Skeletal muscle satellite cell (primary cell): ENCODE data around the gene FOXK2.

Experiments used
- H3K27me3 ChIP-seq: 2 replicates; pipeline ENCODE4 v1.7.0; 2013; ENCODE audit warnings: low read length; ENCODE audit not compliant: control insufficient read depth, insufficient read depth
- H3K36me3 ChIP-seq: 2 replicates; pipeline ENCODE4 v1.7.0; 2013; ENCODE audit warnings: mild to moderate bottlenecking, control low read depth, low read length; ENCODE audit not compliant: insufficient read depth
- H3K4me1 ChIP-seq: 2 replicates; pipeline ENCODE4 v1.7.0; 2013; ENCODE audit warnings: low read length; ENCODE audit not compliant: control insufficient read depth, insufficient read depth
- H3K4me2 ChIP-seq: 2 replicates; pipeline ENCODE4 v1.7.0; 2013; ENCODE audit warnings: mild to moderate bottlenecking, low read length
- H3K4me3 ChIP-seq: 2 replicates; pipeline ENCODE4 v1.7.0; 2013; ENCODE audit warnings: low read length
- H3K9ac ChIP-seq: 2 replicates; pipeline ENCODE4 v1.7.0; 2013; ENCODE audit warnings: mild to moderate bottlenecking, low read depth, low read length, moderate library complexity
- H3K9me3 ChIP-seq: replicated peaks from 2 replicates; pipeline ENCODE4 v1.7.0; 2013; ENCODE audit warnings: mild to moderate bottlenecking, control low read depth, low read length

The FOXK2 gene

DNA sequence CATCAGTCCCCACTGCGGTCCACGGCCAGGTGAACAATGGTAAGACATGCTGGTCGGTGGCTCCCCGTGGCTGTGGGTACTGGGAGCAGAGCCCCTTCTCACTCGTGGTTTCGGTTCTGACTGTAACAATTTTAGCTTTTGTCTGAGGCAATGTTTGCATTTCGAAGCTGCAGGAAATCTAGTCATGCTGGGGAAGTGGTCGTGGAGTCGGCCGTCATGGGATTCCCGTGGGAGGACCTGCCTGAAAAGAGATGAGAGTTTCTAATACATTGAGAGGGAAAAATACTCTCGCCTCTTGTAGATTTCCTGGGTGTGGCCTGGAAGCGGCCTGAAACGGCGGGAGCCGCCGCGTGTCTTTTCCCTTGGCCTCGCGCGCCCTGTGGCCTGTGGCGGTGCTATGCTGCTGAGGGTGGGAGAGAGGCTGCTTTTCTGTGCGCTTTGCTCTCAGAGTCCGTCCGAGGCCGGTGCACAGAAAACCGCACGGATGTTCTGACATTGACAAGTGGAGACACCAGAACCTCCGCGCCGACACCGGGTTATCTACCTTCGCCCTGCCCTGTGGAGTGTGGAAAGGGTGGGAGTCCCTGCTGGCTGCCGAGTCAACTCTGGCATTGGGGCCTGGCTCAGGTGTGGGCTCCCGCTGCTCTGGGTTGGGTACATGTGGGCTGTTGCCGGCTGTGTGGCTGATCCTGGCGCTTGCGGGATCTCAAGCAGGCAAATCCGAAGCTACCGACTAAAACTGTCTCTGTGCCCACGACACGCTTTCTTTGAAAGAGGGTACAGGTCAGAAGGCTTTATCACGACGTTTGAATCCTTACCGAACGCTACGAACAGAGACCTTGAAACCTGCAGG lies 67.9 kb downstream of the FOXK2 start:
- no peaks in the 10 kb centered on the region for H3K27me3 ChIP-seq
- H3K9me3 ChIP-seq: no peaks in the 10 kb centered on the region
- peaks cover 44% of the 10 kb centered on the region for H3K36me3 ChIP-seq
- H3K4me3 ChIP-seq: no peak overlapping the region
- peaks cover 6% of the 10 kb centered on the region for H3K4me1 ChIP-seq
- H3K4me2 ChIP-seq: no peak overlapping the region
- no peak overlapping the region for H3K9ac ChIP-seq

DNA sequence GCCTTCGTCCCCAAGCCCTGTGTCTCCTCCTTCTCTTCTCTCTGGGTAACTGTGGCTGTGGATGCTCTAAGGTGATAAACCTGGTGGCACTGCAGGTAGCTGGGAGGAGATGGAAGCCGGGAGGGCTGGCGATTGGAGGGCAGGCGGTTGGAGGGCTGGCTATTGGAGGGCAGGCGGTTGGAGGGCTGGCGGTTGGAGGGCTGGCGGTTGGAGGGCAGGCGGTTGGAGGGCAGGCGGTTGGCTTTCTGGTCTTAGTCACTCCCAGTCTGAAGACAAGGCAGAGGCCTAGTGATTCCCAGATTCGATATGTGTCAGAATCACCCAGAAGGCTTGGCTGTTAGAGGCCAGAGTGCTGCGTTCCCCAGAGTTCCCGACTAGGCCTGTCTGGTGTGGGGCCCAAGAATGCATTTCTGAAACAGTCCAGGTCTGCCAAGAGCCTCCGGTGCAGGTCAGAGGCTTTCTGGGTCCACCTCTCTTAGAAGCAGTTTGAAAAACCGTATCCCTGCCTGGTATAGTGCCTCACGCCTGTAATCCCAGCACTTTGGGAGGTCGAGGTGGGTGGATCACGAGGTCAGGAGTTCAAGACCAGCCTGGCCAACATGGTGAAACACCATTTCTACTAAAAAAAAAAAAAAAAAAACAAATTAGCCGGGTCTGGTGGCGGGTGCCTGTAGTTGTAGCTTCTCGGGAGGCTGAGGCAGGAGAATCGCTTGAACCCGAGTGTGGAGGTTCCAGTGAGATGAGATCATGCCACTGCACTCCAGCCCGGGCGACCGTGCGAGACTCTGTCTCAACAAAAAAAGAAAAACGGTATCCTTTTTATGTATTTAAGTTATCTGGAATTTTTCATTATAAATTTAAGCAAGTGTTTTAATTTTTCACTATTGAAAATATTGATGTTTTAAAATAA lies 69.0 kb downstream of the FOXK2 start:
- Histone ChIP-seq H3K4me1 (peaks cover 10% of the 10 kb centered on the region), H3K9me3 (no peaks in the 10 kb centered on the region), H3K4me2 (no peak overlapping the region), H3K9ac (no peak overlapping the region), H3K27me3 (no peaks in the 10 kb centered on the region), H3K36me3 (peaks cover 40% of the 10 kb centered on the region), H3K4me3 (no peak overlapping the region)

DNA sequence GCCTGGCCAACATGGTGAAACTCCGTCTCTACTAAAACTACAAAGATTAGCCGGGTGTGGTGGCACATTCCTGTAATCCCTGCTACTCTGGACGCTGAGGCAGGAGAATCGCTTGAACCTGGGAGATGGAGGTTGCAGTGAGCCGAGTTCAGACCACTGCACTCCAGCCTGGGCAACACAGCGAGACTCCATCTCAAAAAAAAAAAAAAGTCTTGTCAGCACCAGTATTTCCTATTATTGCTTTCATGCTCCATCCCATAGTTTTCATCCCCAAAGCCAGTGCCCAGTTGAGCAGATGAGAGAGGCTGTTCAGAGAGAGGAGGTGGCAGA lies 70.3 kb downstream of the FOXK2 start:
- no peaks in the 10 kb centered on the region for H3K27me3 ChIP-seq
- H3K36me3 ChIP-seq: peaks cover 36% of the 10 kb centered on the region
- peaks cover 15% of the 10 kb centered on the region for H3K4me1 ChIP-seq
- no peak overlapping the region for H3K4me2 ChIP-seq
- no peak overlapping the region for H3K9ac ChIP-seq
- H3K4me3 ChIP-seq: no peak overlapping the region
- no peaks in the 10 kb centered on the region for H3K9me3 ChIP-seq

DNA sequence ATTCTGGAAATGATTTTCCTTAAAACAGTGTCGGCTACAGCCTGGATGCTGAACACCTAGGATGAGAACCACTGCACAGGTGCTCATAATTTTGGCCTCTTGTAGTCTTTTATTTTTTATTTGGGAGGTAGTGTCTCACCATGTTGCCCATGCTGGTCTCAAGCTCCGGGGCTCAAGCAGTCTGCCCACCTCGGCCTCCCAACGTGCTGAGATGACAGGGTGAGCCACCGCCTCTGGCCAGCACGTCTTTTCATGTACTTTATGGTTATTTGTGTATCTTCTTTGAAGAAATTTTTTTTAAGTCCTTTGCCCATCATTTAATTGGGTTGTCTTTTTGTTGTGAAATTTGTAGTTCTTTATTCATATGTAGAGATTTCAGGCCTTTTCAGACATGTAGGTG lies 70.7 kb downstream of the FOXK2 start:
- peaks cover 15% of the 10 kb centered on the region for H3K4me1 ChIP-seq

DNA sequence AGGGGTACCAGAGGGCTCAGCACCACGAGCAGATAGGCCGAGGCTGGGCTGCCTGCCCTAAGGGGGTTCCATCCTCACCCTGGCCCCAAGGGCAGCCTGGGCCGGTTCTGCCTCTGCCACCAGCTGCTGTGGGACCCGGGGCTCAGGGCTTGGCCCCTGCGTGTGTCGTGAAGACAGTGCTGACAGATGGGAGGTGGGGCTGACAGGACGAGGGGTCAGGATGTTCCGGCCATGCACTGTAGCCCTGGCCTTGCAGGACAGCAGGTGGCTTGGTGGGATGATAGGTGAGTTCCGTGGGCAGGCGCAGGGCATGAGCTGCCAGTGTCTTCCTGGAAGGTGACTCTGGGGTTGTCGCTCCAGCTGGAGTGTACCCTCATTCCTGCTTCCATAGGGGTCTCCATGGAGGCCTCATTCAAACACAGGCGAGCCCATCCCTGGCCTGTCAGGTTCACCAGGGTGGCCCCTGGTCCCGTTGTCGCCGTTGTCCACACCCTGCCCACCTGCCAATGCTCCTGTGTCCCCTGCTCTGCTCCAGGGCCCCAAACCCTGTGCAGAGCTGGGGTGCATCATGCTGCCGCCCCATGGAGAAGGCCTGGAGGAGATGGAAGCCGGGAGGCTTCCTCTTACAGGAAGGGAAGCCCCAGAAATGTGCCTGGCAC lies 71.5 kb downstream of the FOXK2 start:
- Histone ChIP-seq H3K4me1 (peaks cover 15% of the 10 kb centered on the region), H3K9ac (no peak overlapping the region), H3K4me3 (no peak overlapping the region)

More for the DNA sequence above, 70.7 kb downstream of the FOXK2 start:
- Histone ChIP-seq H3K4me3 (no peak overlapping the region), H3K9me3 (no peaks in the 10 kb centered on the region), H3K36me3 (peaks cover 36% of the 10 kb centered on the region), H3K4me2 (no peak overlapping the region), H3K27me3 (no peaks in the 10 kb centered on the region), H3K9ac (no peak overlapping the region)

DNA sequence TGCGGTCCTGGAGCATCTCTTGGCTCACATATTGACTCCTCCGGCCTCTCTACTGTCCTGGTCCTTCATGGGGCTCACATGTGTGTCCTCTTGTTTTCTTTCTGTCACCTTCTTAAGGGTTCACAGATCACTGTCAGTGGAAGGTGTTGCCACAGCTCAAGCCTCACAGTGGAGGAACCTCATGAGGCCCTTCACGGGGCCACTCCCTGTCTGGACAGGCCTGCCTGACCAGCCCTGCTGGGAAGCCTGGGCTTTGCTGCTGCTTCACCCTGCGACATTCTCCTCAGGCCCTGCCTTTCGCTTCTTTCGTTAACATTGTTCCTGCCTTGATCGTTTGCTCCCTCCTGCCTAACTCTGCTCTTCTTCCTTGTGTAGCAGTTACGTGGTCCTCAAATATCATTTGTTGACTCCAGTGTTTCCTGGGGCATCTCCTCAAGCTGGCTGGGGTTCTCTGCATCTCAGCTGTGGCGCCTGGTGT lies 72.8 kb downstream of the FOXK2 start:
- peaks cover 15% of the 10 kb centered on the region for H3K4me1 ChIP-seq
- no peak overlapping the region for H3K9ac ChIP-seq
- no peaks in the 10 kb centered on the region for H3K27me3 ChIP-seq
- peak overlapping the region; percentile 98 for H3K4me2 ChIP-seq
- H3K4me3 ChIP-seq: no peak overlapping the region
- H3K36me3 ChIP-seq: peaks cover 42% of the 10 kb centered on the region
- H3K9me3 ChIP-seq: no peaks in the 10 kb centered on the region

More for the DNA sequence above, 71.5 kb downstream of the FOXK2 start:
- H3K9me3 ChIP-seq: no peaks in the 10 kb centered on the region
- peaks cover 35% of the 10 kb centered on the region for H3K36me3 ChIP-seq
- no peaks in the 10 kb centered on the region for H3K27me3 ChIP-seq
- no peak overlapping the region for H3K4me2 ChIP-seq

DNA sequence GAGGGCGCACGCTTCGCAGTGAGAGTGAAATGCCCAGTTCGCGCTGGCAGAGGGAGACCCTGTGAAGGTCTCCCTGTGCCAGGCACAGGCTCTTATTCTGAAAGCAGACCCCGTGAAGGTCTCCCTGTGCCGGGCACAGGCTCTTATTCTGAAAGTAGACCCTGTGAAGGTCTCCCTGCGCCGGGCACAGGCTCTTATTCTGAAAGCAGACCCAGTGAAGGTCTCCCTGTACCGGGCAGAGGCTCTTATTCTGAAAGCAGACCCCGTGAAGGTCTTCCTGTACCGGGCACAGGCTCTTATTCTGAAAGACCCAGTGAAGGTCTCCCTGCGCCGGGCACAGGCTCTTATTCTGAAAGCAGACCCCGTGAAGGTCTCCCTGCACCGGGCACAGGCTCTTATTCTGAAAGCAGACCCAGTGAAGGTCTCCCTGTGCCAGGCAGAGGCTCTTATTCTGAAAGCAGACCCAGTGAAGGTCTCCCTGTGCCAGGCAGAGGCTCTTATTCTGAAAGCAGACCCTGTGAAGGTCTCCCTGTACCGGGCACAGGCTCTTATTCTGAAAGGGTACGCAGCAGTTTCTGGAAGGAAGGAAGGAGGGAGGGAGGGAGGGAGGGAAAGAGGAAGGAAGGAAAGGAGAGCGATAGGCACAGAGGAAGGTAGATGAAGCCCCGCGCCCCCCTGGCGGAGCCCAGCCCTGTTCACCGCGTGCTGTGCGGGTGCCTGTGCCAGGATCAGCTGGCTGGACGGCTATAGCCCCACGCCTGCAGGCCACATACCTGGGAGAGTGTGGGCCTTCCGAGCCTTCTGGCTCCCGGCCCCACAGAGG lies 73.4 kb downstream of the FOXK2 start:
- H3K9ac ChIP-seq: peak overlapping the region; percentile 77
- peak overlapping the region; percentile 73 for H3K4me3 ChIP-seq
- H3K4me1 ChIP-seq: peaks cover 18% of the 10 kb centered on the region
- no peaks in the 10 kb centered on the region for H3K27me3 ChIP-seq
- H3K9me3 ChIP-seq: no peaks in the 10 kb centered on the region
- peak overlapping the region; percentile 98 for H3K4me2 ChIP-seq
- peaks cover 38% of the 10 kb centered on the region for H3K36me3 ChIP-seq

DNA sequence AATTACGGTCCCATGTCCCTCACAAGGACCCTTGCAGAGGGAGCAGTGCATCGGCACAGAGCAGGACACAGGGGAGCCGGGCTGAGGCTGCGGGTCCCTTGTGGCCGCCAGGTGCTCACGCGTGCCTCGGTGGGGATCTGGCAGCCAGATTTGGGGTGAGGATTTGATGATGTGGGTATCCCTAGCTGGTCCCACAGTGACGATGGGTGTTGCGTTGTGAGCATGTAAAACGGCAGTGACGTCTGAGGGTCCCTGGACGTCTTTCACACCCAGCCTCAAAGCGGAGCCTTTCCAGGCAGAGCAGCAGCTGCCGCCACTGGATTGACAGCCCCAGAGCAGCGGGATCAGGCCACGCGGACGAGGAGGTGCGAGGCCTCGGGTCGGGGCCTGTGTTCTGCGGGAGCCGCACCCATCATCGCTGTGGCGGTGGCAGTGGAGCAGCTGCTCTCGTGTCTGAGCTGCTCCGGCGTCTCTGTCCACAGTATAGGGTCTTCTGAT lies 74.1 kb downstream of the FOXK2 start:
- Histone ChIP-seq H3K4me3 (peak overlapping the region; percentile 73), H3K4me1 (peaks cover 24% of the 10 kb centered on the region)

DNA sequence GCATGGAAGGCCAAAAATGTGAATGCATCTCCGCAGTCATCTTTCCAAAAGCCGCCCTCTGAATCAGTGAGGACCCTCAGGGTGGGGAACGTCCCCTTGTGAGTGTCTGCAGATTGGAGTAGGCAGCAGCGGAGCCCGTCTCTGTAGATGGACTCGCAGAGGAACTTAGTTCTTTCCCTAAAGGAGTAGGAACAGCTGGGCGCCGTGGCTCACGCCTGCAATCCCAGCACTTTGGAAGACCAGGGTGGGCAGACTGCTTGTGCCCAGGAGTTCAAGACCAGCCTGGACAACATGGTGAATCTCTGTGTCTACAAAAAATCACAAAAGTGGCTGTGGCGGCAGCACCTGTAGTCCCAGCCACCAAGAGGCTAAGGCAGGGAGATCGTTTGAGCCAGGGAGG lies 75.0 kb downstream of the FOXK2 start:
- Histone ChIP-seq H3K4me3 (no peak overlapping the region), H3K27me3 (no peaks in the 10 kb centered on the region), H3K4me2 (no peak overlapping the region), H3K36me3 (peaks cover 41% of the 10 kb centered on the region), H3K9me3 (no peaks in the 10 kb centered on the region), H3K9ac (no peak overlapping the region), H3K4me1 (peaks cover 28% of the 10 kb centered on the region)

More for the DNA sequence above, 74.1 kb downstream of the FOXK2 start:
- H3K4me2 ChIP-seq: peak overlapping the region; percentile 98
- H3K36me3 ChIP-seq: peaks cover 35% of the 10 kb centered on the region
- H3K9ac ChIP-seq: peak overlapping the region; percentile 77
- no peaks in the 10 kb centered on the region for H3K27me3 ChIP-seq
- no peaks in the 10 kb centered on the region for H3K9me3 ChIP-seq

DNA sequence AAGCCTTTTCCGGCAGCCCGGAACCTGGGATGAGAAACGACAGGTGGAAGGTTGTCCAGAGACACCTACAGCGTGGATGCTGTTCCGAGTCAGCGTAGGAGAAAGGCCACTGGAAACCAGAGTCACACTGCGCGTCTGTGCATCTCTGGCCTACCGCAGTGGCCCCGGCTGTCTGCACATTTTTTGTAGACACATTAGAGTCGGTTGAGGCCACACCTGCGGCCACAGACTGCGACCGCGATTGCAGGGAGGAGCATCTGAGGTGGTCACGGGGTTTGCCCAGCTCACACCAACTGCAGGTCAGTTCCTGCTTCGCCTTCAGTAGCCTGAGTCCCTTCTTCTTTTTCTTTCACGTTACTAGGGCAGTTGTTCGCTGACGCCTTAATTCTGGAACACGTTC lies 76.4 kb downstream of the FOXK2 start:
- Histone ChIP-seq H3K9ac (no peak overlapping the region), H3K9me3 (no peaks in the 10 kb centered on the region), H3K27me3 (no peaks in the 10 kb centered on the region), H3K4me1 (peaks cover 28% of the 10 kb centered on the region), H3K4me3 (no peak overlapping the region), H3K36me3 (peaks cover 54% of the 10 kb centered on the region), H3K4me2 (no peak overlapping the region)
